ENCODE measurements around the gene DIMT1.
A peak's percentile ranks its signal among the peaks of the same experiment; 100 is the strongest.

Gene DIMT1

DNA sequence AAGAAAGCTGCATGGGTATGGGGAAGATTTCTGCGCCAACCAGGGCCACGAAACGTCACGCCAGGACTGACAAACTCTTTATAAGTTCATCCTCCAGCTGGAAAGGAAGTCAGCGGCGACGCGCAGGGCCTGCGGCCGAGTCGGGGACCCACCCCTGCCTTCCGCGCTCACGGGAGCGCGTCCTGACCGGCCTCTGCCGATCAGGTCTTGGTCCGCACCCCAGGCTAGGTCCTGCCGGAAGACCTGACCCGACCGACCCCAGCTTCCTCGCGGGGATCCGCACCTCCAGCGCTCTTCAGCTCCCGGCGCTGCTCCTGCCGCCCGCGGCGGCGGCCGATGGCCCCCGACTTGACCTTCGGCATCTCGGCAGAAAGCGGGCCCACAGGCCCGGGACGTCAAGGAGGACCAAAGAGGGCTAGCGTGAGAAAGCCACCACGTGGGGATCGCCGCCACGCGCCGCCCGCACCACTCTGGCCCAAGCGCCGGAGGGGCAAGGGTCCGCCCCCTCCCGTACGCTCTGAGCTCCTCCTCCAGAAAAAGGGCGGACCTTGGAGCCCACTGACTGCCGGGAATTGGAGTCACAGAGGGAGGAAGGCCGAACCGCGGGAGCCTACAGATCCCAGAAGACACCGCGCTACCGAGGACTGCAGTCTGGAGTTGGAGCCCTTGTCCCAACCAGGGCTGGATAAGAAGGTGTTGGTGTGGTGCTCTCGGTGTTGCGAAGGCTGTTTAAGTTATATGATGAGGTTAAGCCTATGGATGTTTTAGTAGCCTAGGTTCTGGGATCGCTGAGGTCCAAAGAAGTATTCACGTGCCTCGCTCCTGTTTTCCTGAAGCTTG is at the start of gene DIMT1:
Gene DIMT1 (minus strand): TSS at position 495 of the 840 bp plus-strand sequence. CDS start 133 bp downstream, at position 362.
- DNase-seq (ENCODE audit: extremely low read depth in 1 of 2, low read depth in 1 of 2), result peak; percentile 89 to 94

DNA sequence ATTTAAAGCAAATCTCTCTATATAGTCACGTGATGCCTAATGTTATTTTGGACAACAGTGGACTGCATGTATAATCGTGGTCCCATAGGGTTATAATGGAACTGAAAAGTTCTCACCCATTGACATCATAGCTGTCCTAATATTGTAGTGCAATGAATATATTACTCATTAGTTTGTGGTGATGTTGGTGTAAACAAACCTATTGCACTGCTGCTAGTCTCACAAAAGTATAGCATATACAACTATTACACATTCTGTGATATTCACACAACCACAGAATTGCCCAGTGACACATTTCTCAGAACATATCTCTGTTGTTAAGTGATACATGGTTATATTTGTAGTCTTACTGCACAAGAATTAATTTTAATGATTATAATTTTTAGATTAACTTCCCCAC is 46.6 kb upstream of the DIMT1 start:
- no peak for DNase-seq (ENCODE audit: extremely low read depth in 1 of 2, low read depth in 1 of 2)

DNA sequence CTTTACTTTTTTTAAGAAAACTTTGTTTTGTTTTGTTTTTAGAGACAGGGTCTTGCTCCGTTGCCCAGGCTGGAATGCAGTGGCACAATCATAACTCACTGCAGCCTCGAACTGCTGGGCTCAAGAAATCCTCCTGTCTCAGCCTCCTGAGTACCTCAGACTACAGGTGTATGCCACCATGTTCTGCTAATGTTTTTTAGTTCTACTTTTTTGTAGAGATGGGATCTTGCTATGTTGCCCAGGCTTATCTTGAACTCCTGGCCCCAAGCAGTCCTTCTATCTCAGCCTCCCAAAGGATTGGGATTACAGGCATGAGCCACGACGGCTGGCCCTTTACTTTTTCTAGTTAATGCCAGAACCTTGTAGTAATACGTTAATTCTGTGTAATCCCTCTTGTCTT is 44.8 kb upstream of the DIMT1 start:
- DNase-seq (ENCODE audit: extremely low read depth in 1 of 2, low read depth in 1 of 2), result no peak

DNA sequence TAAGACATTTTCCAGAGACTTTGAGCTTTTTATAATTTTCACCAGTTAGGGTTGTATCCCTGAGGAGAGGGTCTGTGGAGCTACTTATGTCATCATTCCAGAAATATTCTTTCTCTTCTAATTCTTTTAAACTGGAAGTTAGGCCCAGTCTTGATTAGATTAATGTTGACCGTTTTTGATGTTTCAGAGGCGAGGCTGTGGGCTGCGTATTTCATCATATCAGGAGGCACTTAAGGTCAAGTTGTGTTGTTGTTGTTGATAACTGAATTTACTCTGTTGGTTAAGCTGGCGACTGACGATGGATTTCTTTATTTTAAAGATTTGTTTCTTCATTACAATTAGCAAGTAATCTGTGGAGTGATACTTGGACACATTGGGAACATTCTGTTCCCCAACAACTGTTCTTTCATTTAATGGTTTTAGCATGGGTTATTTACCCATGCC is 28.9 kb upstream of the DIMT1 start:
- no peak for DNase-seq (ENCODE audit: extremely low read depth in 1 of 2, low read depth in 1 of 2)

DNA sequence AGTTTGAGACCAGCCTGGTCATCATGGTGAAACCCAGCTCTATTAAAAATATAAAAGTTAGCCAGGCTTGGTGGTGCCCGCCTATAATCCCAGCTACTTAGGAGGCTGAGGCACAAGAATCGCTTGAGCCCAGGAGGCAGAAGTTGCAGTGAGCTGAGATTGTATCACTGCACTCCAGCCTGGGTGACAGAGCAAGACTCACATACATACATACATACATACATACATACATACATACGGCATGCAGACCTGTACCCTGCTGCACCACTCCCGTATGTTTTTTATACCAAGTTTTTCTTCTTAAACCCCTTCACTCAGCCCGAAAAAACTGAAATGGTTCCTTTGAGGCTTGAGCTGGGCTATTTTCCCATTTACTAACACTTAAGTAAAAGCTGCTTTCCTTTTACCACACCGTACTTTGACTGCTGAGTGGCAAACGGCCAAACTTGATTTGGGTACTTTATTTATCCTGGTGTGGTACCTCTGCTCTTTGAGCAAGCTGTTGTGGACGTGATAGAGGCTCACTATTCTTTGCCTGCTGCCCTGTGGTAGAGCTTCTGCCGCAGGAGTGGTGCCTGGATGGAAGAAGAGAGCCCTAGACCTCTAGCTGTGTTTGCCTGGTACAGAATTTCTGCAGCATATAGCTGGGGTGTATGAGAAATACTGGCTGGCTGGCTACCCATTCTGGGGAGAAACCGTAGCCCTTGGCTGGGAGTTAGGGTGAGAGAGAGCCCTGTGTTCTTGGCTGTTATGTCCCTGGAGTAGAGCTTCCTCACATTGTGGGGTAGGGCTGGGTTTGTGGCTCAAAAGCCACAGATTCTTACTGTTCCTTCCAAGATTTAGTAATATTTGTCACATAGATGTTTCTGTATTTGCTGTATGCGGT is 28.3 kb upstream of the DIMT1 start:
- no peak for DNase-seq (ENCODE audit: extremely low read depth in 1 of 2, low read depth in 1 of 2)

DNA sequence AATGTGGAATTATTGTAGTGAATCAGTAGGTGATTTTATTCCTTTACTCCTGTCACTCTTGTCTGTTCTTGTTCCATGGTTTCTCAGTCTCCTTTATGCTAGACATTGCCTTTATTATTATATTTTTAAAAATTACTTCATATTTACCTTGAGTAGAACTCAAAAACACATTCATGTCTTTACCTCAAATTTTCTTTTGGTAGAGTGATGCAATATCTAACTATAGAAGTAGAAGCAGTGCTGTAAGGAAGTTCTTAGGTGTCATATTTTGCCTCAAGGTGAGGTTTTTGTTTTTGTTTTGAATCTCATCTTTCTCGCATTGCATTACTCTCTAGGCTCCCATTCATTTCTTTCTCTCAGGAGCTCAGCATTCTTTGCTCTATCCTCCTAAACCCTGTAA is 21.1 kb upstream of the DIMT1 start:
- DNase-seq (ENCODE audit: extremely low read depth in 1 of 2, low read depth in 1 of 2), result no peak

DNA sequence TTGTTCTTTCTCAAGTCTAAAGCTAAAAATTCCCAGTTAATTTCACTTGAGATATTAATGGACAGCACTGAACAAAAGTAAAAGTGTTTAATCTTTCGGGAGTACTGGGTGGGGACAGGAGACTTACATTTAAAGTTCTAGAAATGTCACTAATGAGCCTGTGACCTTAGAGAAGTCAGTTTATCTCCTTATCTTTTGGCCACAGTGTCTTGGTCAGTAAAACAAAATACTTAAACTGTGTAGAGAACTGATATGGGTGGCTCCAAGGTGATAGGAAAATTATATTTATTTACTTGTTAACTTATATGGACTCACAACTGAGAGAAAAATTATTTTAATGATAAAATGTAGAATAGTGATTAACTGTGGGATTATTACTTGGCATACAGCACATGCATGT is 17.7 kb upstream of the DIMT1 start:
- no peak for DNase-seq (ENCODE audit: extremely low read depth in 1 of 2, low read depth in 1 of 2)

DNA sequence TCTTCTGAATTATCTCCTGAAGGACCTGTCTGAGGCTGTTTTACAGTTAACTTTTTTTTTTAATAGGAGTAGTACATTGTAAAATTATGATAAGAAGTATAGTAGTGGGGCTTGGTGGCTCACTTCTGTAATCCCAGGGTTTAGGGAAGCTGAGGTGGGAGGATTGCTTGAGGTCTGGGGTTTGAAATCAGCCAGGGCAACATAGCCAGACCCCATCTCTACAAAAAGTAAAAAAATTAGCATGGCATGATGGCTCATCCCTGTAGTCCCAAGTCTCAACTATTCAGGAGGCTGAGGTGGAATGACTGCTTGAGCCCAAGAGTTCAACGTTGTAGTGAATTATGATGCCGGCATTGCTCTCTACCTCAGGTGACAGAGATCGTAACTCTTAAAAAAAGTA is 15.9 kb upstream of the DIMT1 start:
- no peak for DNase-seq (ENCODE audit: extremely low read depth in 1 of 2, low read depth in 1 of 2)

DNA sequence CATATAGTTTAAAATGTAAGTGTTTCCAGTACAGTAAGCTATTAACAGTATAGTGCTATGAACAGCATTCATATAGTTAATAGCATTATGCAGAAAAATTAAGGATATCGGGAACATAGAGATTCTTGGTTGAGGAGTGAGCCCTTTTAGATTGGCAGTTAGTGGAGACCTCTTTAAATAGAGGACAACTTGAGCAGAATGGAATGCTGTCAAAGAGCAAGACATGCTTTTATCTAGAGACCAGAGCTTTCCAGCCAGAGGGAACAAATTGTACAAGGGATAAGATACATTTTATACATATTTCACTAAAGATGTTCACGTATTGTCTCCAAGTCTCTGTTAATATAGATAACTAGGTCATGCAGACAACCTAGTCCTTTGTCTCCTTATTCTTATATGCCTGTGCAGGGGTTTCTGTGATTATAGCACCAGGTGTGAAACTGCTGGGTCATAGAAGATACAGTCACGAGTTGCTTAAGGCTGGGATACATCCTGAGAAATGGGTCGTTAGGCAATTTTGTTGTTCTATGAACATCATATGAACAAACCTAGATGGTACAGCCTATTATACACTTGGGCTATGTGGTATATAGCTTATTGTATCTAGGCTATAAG is 14.9 kb upstream of the DIMT1 start:
- no peak for DNase-seq (ENCODE audit: extremely low read depth in 1 of 2, low read depth in 1 of 2)

DNA sequence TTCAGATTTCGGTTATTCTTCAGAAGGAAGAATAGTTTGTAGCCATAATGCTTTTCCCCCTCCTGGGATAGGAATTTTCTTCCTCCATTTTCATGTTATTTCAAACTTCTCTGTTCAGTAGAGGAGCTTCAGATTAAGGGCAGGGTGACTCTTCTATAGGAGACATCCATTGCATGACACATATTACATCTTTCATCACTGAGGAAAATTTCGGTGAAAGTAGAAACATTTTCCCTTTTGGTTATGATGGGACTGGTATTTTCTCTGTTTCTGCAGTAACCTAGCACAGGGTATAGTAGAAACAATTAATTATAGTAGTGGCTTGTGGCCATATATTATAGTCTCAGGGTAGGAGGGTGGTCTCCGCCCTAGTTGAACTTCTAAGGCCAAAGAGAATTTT is 10.0 kb upstream of the DIMT1 start:
- no peak for DNase-seq (ENCODE audit: extremely low read depth in 1 of 2, low read depth in 1 of 2)

DNA sequence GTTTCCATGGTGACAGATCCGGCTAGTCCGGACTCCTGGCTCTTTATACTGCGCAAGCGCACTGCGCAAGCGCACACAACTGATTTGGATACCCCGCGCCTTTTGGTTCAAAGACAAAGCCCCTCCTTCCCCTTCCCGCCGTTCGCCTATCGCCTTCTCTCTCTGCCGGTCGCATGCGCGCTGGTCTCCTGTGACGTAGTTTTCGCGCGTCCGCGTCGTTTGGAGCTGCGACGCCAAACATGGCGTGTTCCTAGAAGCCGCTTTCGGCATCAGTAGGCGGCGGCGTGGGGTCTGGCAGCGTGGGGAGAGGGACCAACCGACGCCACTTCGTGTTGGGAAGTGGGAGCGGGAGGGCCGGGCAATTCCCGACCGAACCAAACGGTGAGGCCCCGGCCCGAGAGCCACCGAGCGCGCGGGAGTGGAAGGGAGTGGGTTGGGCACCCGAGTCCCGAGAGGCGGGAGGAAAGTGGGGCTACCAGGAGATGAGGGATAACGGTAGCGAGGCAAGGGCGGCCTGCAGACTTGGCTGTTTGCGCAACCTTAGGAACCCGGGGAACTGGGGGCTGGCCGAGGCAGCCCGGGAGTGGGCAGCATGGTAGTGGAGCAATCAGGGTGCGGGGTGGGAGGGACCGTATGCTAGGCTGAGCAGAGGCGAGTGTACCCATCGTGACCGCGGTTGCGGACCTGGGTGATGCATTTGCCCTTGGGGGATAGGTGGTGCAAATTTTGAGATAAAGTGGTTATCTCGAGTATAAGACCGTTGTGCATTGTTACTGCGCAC is 9.0 kb upstream of the DIMT1 start, which contains the start of gene IPO11:
Gene IPO11 (plus strand): TSS at position 215 of the 781 bp plus-strand sequence. CDS start 24,517 bp downstream, outside the sequence.
- peak; percentile 97 to 98 for DNase-seq (ENCODE audit: extremely low read depth in 1 of 2, low read depth in 1 of 2)

DNA sequence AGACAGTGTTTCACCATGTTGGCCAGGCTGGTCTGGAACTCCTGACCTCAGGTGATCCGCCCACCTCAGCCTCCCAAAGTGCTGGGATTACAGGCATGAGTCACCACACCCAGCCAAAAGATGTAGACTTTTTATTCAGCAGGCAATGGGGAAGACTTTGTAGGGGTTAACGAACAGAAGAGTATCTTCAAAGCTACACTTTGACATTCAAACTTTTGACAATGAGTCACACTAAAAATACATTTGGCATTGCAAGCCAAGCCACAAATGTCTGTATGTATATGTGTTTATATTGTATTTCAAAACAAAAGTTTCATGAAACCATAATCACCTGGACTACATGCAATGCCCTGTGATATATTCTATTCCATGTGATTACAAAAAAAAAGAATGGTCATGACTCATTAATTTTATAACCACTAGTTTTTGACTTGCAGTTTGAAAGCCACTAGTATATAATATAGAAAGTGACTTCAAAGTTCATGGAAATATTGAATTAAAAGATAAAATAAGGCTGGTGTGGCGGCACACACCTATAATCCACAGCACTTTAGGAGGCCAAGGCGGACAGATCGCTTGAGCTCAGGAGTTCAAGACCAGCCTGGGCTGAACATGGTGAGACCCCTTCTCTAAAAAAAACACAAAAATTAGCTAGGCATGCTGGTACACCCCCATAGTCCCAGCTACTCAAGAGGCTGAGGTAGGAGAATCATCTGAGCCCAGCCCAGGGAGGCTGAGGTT is 8.3 kb downstream of the DIMT1 start:
- DNase-seq (ENCODE audit: extremely low read depth in 1 of 2, low read depth in 1 of 2), result no peak

DNA sequence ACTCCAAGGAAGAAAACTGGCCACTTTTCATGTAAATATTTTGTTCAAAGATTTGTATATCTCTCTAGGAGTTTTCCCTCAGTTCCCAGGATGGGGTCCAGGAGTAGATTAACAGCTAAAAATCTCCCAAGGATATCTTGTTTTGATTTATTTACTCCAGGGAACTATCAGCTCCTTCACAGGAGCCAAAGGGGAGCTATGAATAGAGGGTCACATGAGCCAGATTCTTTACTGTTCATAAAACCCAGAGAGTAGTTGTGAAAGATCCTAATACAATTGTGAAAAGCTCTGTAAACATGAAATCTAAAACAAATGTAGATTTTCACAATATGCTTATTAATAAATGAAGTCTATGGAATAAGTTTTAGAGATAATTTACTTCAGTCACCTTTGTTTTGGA is 16.9 kb downstream of the DIMT1 start:
- no peak for DNase-seq (ENCODE audit: extremely low read depth in 1 of 2, low read depth in 1 of 2)

DNA sequence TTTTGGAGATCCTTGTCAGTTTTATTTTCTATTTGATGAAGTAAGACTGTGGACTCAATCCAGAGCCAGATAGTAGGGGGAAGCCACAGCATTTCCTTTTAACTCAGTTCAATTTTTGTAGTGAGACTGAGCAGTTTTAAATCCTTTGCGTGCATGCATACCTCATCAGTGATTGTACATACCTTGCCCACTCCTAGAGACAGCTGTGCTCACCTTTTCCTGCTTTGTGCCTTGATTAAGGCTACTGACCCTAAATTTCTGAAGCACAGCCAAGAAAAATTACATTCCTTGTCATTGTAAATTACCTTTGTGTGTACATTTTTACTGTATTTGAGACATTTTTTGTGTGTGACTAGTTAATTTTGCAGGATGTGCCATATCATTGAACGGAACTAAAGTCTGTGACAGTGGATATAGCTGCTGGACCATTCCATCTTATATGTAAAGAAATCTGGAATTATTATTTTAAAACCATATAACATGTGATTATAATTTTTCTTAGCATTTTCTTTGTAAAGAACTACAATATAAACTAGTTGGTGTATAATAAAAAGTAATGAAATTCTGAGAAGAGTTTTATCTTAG is 17.8 kb downstream of the DIMT1 start:
- no peak for DNase-seq (ENCODE audit: extremely low read depth in 1 of 2, low read depth in 1 of 2)

DNA sequence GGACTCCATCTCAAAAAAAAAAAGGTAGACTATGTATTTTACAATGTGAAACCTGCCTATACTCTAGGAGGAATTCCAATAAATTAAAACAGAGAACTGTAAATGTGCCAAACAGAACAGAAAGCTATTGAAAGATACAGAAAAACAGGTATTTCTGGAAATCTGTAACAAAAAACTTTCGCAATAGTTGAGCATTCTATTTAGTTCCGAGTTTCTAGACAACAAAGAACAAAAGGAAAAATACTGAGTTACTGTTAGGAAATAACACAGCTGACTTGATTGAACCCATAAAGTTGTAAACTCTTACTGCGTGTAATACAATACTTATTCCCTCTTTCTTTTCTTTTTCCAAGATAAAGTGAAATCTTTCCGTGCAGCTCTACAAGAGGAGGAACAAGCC is 18.6 kb downstream of the DIMT1 start:
- DNase-seq (ENCODE audit: extremely low read depth in 1 of 2, low read depth in 1 of 2), result no peak

DNA sequence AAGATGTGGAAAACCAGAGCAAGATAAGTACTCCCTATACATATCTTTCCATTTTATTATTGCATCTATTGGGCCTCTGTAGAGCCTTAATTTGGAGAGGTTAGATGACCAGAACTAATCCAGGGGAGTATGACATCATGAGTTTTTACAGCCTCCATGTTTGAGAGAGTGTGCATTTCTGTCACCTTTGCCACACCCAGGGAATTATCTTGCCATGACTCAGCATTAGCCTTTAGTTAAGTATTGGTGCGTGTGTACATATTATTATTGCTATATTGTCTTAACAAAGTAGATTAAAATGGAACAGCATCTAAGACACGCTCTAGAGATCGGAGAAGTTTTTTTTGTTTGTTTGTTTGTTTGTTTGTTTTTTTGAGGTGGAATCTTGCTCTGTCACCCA is 27.6 kb downstream of the DIMT1 start:
- no peak for DNase-seq (ENCODE audit: extremely low read depth in 1 of 2, low read depth in 1 of 2)

DNA sequence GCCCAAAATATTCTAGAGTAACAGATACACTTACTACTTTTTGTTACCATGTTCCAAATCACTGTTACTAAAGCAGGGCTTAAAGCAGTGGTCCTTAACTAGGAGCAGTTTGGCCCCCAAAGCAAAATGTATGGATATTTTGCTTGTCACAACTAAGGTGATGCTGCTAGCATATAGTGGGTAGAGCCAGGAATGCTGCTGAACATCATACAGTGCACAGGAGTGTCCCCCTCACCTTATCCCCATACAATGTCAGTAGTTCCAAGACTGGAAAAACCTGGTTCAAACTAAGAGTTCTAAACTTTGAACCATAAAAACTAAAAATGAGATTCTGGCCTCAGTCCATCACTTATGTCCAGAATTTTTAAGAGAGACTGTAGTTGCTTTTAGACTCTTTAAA is 28.1 kb downstream of the DIMT1 start:
- DNase-seq (ENCODE audit: extremely low read depth in 1 of 2, low read depth in 1 of 2), result no peak

DNA sequence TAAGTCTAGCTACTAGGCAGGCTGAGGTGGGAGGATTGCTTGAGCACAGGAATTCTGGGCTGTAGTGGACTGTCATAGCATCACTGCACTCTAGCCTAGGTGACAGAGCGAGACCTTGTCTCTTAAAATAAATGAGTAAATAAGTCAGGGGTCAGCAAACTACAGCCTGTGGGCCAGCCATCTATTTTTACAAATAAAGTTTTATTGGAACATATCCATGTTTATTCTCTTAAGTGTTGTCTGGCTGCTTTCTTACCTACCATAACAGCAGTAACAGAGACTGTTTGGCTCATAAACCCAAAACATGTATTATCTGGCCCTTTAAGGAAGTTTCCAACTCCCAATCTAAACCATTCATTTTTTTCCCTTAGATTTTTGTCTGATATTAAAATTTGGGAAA is 29.6 kb downstream of the DIMT1 start:
- DNase-seq (ENCODE audit: extremely low read depth in 1 of 2, low read depth in 1 of 2), result no peak

DNA sequence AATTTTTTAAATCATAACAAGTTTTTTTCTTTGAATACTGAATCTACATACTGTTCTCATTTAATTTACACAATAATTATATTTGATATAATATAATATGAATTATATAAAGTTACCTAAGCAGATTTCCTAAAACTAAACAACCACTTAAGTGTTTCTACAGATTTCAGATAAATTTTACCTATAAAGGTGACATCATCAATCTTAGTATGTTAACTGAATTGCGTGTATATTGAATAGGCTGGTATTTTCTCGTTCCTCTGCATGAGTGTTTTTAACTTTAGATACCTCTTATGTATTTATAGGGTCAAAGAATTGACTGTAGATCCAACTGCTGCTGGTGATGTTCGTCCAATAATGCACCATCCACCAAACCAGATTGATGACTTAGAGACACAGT is 30.3 kb downstream of the DIMT1 start:
- DNase-seq (ENCODE audit: extremely low read depth in 1 of 2, low read depth in 1 of 2), result no peak

DNA sequence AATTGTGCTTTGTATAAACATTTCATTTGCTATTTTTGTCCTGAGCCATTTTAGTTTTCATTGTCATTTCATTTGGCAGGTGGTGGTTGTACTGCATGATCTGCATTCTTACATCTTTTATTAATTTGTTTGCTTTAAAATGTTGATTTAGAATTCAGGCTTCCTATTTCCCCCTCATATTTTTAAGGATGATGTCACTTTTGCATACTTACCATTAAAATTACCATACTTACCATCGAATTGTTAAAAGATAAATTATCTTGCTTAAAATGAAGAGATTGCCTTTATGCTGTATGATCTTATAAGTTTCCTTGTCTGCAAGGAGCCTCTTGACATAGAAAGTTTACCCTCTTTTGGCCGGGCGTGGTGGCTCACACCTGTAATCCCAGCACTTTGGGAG is 31.1 kb downstream of the DIMT1 start:
- DNase-seq (ENCODE audit: extremely low read depth in 1 of 2, low read depth in 1 of 2), result no peak

Data from stimulated activated CD8-positive, alpha-beta memory T cell treated with anti-CD3 and anti-CD28 coated beads, Interleukin-7, amount 100 ng/mL, for 48 hours (primary cell).